Activated CD4-positive, alpha-beta T cell treated with anti-CD3 and anti-CD28 coated beads, Interleukin-2, amount 50 U/mL, for 24 hours (primary cell): ENCODE data around the gene SH3BP4.

Experiments used
- DNase-seq, 2 donors: peaks; one replicate each; pipeline ENCODE4 v3.0.0-alpha.2; 2020; ENCODE audit warnings: low read depth in 1 of 2, low spot score in 1 of 2

The SH3BP4 gene

DNA sequence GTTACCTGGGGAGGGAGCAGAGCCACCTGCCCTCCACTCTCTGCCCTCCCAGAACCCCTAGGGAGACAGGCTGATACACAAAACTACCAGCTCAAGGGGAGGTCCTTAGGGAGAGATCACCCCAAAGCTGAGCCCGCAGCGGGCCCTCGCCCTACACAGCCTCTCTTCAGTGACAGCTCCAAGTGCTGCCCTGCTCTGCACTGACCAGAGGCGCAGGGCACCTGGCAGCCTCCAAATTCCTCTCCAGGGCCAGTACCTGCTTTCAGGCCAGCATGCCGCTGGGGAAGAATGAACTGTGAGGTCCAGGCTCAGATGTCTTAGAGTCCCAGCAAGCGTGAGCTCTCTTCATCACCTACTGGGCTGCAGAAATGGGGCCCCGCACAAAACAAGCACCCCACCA is 11.3 kb upstream of the SH3BP4 start:
- no peak for DNase-seq

DNA sequence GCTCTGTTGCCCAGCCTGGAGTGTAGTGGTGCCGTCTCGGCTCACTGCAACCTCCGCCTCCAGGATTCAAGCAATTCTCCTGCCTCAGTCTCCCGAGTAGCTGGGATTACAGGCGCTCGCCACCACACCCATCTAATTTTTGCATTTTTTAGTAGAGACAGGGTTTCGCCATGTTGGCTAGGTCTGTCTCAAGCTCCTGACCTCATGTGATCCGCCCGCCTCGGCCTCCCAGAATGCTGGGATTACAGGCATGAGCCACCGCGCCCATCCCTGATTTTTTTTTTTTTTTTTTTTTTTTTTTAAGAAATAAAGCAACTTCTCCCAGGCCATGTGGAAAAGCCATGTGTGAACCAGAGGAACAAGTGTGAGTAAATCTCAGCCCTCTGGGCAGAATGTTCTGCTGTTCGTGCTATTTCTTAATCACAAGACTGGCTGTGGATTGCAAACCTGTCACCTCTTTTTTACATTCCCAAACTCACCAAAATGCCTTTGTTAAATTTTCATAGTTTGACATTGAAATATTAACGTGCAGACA is 6.4 kb upstream of the SH3BP4 start:
- no peak for DNase-seq

DNA sequence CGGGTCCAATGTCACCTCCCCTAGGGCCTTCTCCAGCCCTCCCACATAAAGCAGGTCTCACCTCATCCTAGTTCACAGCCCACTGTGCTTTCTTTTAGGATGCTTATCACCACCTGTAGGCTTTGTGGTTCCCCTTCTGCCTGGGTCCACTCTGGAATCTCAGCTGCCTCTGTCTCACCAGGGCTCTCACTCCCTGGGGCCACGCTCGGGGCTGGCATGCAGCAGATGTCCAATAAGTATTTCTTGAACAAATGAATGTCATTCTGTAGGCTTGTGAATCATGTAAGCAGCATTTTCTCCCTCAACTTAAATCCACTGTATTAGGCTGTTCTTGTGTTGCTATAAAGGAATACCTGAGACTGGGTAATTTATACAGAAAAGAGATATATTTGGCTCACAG is 4.3 kb upstream of the SH3BP4 start:
- DNase-seq: no peak

DNA sequence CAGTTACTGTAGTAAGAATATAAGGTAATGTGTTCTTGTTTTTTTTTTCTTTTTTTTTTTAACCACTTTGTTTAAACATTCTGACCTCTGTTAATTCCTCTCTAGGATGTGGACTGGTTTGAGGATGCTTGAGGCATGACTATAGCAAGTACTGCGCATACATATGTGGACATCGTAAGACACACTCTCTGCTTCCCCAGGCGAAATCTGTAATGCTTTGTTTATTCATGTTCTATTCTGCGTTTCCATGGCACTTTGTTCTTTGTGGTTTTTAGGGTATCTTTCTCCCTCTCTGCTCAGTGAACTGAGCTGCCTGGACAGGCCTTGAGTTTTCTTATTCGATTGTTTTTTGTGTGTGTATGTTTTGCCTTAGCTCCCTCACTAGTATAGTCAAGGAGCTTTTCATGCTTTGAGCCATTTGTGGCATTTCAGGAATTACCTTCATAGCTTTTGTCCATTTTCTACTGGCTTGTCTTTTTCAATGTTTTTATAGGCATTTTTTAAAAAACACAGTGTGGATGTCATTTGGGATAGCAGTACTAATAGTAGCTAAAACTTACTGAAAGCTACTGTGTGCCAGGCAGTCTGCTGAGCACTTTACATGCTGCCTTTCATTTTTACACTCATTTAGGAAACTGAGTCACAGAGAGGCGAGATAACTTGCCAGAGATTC is 1.9 kb upstream of the SH3BP4 start:
- no peak for DNase-seq

DNA sequence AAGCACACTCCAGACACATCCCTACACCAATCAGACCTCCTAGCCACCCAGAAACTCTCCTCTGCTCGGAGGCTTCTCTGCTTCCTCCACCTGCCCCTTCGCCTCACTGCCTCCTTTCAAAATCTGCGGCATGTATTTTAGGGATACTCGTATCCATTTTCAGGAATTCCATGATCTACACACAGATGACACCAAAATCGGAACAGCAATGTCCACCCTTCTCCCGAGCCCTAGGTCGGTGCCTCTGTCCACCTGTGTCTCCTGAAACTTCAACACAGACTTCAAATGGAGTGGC is 1.4 kb upstream of the SH3BP4 start:
- DNase-seq: no peak

DNA sequence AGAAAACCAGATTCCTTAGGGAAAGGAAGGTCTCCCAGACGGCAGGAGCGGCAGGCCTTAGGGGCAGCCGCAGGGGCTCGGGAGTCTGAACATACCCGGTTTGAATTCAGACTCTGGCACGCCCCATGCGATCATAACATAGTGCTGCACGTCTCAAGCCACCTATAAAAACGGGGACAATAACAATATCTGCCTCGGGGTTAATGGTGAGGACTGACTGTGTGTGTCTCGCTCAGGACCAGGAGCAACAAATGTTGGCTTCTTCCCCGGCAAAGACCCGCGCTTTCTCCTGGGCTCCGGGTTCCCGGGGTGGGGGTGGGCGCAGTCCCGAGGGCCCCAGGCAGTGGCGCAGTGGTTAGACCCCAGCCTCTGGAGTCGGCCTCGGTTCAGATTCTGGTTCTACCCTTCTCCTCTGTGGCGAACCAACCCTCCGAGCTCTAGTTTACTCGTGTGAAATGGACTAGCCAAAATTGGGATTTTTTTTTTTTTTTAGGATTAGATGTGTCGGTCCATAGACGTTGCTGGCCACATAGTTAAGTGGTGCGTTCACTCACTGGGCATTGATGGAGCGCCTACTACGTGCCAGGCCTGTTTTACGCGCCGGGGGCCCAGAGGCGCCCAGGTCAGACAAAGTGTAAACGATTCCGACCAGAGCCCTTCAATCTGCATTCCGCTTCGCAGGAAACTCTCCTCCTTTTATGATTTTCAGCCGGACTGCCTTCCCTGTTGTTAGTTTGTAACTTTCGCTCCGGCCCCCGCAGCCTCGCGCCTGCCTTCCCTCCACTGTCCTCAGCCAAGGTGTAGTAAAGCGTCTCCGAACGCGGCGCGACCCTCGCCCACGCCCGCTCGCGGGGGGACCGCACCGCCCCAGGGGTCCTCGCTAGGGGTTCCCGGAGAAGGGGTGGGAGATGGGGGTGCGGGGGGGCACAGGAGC is 820 bp upstream of the SH3BP4 start:
- DNase-seq: no peak

DNA sequence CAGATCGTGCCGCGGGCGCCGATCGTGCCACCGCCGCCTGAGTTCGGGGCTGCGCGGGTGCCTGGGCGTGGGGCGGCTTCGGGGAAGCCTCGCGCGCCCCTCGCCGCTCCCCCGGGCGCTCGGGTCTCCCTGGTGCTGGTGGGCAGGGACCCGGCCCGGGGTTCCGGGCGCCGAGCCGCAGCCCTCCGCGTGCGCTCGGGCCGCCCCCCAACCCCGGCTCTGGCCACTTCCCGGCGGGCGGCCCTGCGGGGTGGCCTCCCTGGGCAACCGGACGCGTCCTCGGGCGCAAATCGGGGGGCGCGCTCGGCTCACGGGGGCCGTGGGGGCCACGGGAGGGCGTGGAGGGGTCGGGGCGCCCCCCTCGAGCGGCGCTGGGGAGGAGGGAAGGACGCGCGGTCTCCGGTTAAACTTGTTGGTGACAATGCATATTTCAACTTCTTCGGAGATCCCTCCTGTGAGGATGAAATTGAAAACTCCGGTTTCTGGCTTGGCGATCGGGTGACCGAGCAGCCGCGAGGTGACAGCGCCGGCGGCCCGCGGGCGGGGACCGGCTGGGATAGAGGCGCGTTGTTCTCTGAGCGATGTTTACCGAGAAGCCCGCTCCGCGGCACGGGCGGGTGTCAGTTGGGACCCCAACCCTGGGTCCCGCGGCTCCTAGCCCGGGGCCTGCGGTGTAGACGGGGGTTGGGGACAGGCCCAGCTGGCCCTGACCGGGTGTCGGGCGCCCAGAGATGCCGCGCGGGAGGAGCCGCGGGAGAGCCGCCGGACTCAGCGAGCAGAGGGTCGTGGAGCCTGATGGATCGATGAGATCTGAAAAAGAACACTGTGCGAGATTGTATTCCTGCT is 676 bp downstream of the SH3BP4 start:
- DNase-seq: no peak

DNA sequence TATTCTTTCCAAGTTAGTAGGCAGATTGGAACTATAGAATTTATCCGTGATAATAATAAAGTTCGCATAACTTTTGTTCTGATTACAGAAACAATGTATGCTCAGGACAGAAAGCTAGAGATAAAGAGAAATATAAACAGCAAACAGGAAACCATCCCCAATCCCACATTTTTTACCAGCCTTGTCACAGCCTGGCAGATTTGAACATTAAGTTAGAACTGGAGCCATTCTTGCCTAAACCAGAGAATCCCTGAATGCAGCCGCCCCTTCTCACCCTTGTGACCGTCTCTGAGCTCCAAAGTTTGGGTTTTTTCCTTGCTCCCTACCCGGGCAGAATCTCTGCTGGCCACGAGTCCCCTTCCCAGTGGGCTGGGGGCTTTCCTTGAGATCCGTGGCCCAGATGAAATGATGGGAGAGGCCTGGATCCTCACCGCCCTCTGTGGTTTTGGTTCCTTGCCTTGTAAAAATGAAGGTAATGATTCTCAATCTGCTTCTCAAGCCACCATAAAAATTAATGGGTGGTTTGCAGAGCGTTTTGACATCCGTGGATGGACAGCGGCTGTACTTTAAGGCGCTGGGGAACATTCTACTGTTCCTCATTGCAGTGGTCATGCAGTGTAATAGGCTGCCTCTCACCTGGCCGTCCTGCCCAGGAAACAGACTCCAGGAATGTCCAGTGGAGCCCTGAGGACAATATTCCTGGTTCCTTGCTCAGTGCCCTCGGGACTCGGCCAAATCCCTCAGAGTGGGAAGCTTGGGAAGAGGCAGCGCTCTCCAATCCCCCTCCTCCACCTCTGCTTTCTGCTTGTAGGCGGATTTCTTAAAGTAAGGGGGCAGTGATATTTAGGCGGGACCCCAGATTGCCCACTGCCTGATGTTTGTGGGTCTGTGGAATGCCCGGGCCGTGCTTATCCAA is 1.6 kb downstream of the SH3BP4 start:
- no peak for DNase-seq

DNA sequence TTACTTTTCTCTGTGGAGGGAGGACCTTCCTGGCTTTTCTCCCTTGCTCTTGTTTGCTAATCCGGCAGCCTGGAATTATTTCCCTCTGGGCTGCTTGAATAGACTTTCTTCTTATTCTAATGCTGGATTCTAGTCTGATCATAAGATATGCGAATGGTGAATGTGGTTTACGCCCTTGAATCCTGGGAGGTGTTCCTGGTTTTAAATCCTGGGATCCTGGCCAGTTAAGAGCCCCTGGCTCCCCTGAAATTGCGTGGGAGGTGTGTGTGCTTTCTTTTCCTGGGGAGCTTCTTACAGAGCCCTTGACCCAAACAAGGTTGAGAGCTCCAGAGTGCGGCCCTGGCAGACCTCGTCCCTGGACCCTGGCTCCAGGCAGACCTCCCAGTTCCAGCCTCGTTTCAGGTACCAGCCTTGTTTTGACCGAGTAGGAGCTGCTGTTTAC is 2.8 kb downstream of the SH3BP4 start:
- no peak for DNase-seq

DNA sequence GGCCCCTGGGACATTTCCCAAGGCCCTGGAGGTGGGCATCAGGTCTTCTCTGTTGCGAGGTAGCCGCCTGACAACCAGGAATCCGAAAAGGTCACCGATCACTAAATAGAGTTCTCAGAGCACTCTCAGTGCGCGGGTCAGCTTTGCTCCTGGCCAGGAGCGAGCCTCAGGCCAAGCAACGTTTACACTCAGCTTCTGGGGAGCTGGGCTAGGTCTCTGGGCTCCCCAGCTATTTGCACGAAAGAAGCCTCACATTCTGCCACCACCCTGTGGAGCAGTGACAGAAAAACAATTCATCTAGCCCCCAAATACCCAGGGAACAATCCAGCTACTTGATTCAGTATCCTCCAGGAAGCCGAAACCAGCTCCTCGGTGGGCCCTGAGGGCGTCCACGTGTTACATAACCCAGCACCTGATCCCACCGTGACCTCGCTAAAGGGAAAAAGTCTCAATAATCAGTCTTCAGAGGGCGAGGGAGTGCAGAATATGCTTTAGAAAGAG is 3.3 kb downstream of the SH3BP4 start:
- DNase-seq: no peak

DNA sequence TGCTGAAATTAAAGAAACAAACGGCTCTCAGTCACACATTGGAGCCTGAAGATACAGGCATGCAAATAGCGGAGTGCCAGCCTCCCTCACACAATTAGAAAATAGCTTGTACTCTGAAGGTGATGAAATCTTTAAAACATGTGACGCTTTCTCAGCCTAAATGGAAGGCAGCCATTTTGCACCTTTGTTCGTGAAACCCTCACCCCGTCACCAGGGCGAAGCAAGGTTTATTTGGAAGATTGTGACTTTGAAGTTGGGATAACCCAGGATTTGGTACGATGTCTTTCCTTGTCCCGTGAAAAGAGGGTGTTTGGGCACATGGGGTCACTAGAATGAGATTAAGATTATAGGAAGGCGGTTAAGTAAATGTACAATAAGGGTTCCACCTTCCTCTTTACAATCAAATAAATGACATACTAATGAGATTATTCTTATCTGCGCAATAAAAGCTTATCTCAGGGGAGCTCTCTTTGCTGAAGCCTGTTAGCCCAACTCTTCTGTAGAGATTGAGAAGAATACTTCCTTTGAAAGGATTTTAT is 4.2 kb downstream of the SH3BP4 start:
- no peak for DNase-seq

DNA sequence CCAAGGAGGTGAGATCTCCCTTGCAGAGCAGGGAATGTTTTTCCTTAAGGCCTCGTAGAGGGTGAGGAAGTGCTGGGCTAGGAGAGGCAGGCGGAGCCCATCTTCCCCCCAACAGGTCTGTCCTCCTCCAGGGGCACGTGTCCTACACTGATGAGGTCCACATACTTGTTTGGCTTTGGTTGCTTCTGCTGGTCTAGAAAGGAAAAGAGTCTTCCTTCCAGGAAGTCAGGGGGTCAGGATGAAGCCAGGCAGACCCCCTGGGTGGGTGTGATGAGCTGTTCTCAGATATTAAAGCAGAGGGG is 6.0 kb downstream of the SH3BP4 start:
- DNase-seq: no peak

DNA sequence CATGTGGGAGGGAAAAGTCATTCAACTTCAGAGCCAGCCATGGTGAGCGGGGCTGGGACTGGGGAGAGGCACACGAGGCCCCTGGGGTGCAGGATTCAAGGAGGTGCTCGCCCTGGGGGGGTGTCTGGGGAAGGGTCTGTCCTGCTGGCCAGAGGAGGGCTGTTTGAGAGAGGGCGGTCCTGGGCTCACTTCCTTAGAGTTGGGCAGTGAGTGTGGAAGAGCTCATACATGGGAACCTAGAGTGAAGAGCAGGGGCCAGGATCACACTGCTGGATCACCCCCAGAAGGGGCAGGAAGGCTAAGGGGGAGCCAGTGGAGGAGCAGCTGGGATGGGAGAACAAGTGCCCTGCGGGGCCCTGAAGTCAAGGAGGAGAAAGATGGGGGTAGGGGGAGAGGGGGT is 6.5 kb downstream of the SH3BP4 start:
- no peak for DNase-seq

DNA sequence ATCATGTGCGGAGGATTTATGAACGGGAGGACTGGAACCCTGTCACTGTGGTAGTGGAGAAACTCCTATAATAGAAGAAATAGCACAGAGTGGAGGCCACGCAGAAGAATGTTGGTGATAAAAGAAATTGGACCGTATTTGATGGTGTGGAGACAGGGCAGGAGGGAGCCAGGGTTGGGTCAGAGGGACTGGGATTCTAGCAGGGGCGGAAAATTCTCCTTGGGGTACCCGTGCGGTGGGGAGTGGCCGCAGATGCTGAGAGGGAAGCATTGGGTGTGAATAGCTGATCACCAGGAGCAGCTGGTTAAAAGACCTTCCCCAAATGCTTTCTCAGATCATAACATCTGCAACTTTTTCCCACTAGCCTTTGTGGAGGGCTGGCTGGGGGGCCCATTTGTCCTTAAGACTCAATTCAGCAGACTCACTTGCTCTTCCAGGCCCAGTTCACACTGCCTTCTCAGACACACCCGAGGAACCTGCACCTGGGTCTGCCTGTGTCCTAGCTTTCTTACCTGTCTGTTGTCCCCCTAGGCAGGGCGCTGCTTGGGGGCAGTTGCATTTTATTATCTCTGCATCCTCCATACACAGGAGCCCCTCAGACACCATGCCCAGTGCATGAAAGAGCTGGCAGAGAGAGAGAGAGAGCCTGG is 7.1 kb downstream of the SH3BP4 start:
- no peak for DNase-seq

DNA sequence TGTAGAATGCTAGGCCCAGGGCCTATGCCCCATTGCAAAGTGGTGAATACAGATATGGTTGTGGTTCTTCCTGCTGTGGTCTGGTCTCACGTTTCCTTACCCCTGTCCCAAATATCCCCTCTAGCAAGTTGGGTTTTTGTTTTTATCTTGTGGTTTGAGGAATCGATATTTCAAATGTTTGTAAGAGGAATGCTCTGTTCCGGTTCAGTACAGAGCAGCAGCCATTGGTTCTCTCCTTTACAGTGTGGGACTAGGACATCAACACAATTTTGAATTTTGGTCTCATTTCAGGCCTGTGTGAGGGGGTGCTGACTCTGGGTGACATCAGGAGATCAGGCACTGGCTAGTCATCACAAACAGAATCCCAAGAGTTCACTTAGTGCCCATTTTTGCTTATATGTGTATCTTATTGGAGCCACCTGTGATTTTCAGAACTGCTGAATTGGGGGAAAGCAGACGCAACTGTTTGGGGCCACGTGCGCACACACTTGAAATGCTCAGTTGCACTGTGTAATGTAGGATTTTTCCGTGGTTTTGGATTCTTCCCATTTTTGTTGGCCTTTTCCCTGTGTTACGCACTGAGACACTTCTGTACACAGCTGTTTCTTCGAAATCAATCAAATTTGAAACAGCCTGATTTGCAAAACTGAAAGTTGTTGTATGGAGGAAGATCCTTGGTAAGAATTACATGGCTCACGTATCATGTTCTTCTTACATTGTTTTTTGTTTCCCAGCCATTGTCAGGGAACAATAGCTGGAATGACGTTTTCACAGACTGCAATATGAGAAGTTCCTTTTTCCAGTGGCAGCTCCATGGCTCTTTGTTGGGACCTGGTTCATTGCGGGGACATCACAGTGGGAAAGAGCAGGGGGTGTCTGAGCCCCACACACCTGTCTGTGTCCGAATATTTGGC is 8.6 kb downstream of the SH3BP4 start:
- no peak for DNase-seq

DNA sequence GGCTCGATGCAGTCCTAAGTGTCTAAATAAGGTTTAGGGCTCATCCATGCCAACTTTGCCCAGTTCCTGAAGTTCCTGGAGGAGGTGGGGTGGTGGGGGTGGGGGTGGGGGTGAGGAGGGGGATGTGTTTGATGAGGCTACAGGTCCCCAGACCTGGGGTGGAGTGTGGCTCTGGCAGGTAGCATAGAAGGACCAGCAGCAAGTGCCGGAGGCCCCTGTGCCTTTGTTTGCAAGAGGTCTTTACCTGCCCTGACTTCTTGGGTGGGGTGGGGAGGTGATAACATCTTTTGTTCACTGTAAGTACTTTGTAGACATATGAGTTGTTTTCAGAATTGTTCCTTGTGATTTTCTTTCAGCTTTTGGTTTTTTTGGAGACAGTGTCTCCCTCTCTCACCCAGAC is 10.0 kb downstream of the SH3BP4 start:
- no peak for DNase-seq

DNA sequence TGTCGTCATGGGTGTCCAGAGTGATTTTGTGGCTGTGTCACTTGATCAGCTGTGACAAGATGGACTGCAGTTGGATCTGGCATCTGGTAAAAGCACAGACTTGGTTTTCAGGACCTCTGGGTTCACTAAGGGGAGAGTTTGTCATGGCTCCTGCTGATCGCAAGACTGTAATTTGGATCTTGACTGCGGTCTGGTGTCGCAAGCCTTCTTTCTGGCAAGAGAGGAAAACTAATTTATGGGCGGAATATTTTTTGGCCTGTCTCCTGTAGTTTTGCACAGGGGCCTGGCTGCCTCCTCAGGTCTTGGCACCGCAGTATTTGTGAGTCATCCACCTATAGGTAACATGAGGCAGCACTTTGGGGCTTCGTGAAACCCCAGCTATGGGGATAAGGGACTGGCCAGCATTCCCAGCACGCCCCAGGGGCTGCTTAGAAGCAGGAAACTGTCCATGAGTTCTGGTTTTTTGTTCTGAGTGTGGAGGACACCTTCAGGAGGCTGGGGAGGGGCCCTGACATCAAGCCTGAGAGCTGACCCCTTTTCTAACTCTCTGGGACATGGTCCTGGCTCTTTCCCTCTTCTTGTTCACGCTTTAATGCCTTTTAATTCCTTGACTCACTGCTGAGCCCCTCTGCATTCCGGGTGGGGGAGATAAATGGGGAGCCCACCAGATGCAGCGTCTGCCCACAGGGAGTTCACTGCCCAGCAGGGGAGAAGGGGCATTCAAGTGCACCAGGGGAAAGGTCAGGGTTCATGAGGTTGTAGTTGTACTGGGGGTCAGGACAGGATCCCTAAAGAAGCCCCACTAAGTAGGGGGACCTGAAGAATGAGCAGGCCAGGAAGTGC is 12.2 kb downstream of the SH3BP4 start:
- DNase-seq: no peak
